ENCODE data around the gene METTL4.
"Not testable (repeated sequence)": the region's sequence is repeated elsewhere in the genome, so short reads cannot be mapped to it uniquely, and the experiment has no call there.

METTL4 gene

DNA sequence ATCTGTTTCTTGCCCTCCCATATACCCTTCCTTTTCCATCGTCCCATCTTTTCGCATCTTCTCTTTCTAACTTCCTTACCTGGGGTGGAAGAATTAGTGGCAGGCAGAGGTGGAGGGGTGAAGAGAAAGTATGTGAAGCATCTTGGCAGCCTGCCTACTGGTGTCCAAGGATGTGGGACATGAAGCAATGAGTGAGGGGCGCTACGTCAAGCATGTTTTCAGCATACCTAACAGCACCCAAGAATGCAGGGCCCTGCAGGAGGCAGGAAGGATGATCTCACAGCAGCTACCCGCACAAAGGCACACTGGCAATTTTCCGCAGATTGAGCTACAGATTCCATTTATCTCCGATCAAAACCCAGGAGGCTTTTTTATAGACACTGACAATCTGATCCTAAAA, 42.2 kb downstream of the METTL4 start:
- H3K9me3 ChIP-seq (ENCODE audit: low read length): no peaks in the 10 kb centered on the region
- no peaks in the 10 kb centered on the region for H3K4me1 ChIP-seq (ENCODE audit: insufficient read depth, low read length)
- no peak overlapping the region for H3K4me3 ChIP-seq (ENCODE audit: low read length)
- no peaks in the 10 kb centered on the region for H3K27me3 ChIP-seq (ENCODE audit: insufficient read depth, low read length)
- H2AFZ ChIP-seq (ENCODE audit: low read depth, low read length): no peak overlapping the region
- H3K36me3 ChIP-seq (ENCODE audit: insufficient read depth, low read length): no peaks in the 10 kb centered on the region

DNA sequence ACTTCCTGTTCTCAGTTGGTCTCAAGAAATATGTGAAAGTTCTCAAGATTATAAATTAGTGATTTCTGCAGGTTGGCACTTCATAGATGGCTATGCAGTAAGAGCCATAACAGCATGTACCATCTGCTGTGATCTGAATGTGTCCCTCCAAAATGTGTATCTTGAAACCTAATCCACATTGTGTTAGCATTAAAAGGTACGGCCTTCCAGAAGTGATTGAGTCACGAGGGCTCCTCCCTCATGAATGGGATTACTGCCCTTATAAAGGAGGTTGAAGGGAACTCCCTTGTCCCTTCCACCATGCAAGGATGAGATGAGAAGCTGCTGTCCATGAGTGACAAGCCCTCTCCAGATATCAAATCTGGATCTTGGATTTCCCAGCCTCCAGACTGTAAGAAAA, 45.0 kb downstream of the METTL4 start:
- Histone ChIP-seq H3K27me3 (ENCODE audit: insufficient read depth, low read length) (no peaks in the 10 kb centered on the region), H3K4me1 (ENCODE audit: insufficient read depth, low read length) (no peaks in the 10 kb centered on the region), H3K4me3 (ENCODE audit: low read length) (no peak overlapping the region), H2AFZ (ENCODE audit: low read depth, low read length) (no peak overlapping the region), H3K9me3 (ENCODE audit: low read length) (no peaks in the 10 kb centered on the region), H3K36me3 (ENCODE audit: insufficient read depth, low read length) (no peaks in the 10 kb centered on the region)

DNA sequence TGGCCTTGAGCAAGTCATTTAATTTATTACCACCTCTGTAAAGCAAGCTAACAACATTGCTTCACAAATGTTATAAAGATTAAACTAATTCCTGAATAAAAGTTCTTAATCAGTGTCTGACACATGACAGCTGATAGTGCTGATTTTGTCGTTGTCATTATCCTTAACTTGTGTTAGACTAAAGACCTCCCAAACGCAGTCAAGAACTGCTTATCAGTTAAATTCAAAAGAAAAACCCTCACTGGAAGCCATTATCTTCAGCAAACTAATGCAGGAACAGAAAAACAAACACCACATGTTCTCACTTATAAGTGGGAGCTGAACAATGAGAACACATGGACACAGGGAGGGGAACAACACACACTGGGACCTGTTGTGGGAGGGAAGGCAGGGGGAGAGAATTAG, 46.5 kb downstream of the METTL4 start:
- not testable (repeated sequence) for H3K36me3 ChIP-seq (ENCODE audit: insufficient read depth, low read length); H2AFZ ChIP-seq (ENCODE audit: low read depth, low read length); H3K4me1 ChIP-seq (ENCODE audit: insufficient read depth, low read length); H3K4me3 ChIP-seq (ENCODE audit: low read length); H3K9me3 ChIP-seq (ENCODE audit: low read length); H3K27me3 ChIP-seq (ENCODE audit: insufficient read depth, low read length)

DNA sequence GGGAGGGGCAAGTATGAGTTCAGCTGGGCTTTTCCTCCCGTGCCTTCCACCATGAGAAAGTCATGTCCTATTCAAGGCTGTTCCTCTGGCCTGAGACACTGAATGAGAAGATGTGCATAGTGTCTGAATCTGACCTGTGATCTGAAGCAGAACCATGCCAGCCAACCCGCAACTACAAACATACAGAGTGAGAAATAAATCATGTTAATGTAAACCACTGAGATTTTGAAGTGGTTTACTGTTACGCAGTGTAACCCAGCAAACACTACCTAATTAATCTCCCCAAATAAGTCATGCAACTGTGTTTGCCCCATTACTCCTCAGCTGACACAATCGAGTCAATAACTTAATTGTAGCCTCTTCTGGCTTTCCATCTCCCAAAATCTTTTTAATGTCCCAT, 49.2 kb downstream of the METTL4 start:
- Histone ChIP-seq H3K27me3 (ENCODE audit: insufficient read depth, low read length) (no peaks in the 10 kb centered on the region), H3K9me3 (ENCODE audit: low read length) (no peaks in the 10 kb centered on the region), H2AFZ (ENCODE audit: low read depth, low read length) (no peak overlapping the region), H3K4me1 (ENCODE audit: insufficient read depth, low read length) (no peaks in the 10 kb centered on the region), H3K4me3 (ENCODE audit: low read length) (no peak overlapping the region), H3K36me3 (ENCODE audit: insufficient read depth, low read length) (no peaks in the 10 kb centered on the region)

DNA sequence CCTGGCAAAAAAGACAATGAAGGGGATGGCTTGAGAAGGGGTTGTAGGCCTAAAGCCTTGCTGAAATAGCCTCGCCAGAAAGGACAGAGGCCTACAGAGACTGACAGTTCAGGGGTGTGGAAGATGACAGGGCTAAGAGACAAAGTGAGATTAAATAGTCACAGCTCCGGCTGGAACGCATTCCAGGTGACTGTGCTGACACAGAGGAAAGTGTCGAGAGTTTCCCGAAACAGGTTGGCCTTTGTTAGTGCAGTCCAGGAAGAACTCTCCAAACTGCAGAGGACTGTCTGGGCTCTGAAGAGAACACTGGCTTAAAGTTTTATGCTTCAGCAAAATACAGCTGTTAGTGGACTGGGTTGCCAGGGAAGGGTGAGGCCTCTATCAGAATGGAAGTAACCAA, 52.8 kb downstream of the METTL4 start:
- H3K27me3 ChIP-seq (ENCODE audit: insufficient read depth, low read length): no peaks in the 10 kb centered on the region
- no peaks in the 10 kb centered on the region for H3K9me3 ChIP-seq (ENCODE audit: low read length)

DNA sequence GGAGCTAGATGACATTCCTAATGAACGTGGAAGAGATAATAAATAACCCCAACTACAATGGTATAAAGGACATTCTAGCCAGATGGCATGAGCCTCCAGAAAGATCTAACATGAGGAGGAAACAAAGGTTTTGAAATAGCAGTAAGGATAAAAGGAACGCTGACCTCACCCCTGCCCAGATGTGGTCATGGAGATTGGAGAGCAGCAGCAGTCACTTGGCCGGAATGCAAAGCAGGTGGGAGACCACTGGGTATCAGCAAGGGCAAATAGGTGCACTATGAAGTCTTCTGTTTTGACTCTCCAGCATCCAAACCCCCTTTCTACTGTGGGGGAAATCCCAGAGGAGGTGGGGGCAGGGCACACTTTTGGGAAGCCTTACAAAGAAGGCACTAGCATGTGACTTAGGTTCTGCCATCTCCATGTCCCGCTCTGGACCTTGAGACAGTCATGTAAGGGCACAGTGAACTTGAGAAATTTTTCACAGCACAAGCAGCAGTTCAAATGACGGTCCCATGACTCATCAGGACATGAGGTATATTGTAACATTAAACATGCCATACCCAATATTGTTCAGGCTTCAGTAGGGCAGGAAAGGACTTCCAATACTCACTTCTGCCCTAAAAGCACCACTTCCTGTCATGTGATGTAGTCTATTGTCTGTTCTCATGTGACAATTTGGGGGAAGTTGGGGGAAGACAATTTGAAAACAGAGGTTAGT, 55.2 kb downstream of the METTL4 start:
- no peak overlapping the region for H3K4me3 ChIP-seq (ENCODE audit: low read length)
- H3K4me1 ChIP-seq (ENCODE audit: insufficient read depth, low read length): peaks cover 3% of the 10 kb centered on the region
- H2AFZ ChIP-seq (ENCODE audit: low read depth, low read length): no peak overlapping the region
- no peaks in the 10 kb centered on the region for H3K9me3 ChIP-seq (ENCODE audit: low read length)
- H3K27me3 ChIP-seq (ENCODE audit: insufficient read depth, low read length): no peaks in the 10 kb centered on the region
- no peaks in the 10 kb centered on the region for H3K36me3 ChIP-seq (ENCODE audit: insufficient read depth, low read length)

More for the DNA sequence above, 52.8 kb downstream of the METTL4 start:
- Histone ChIP-seq H3K4me1 (ENCODE audit: insufficient read depth, low read length) (peaks cover 3% of the 10 kb centered on the region), H2AFZ (ENCODE audit: low read depth, low read length) (no peak overlapping the region), H3K4me3 (ENCODE audit: low read length) (no peak overlapping the region), H3K36me3 (ENCODE audit: insufficient read depth, low read length) (no peaks in the 10 kb centered on the region)

DNA sequence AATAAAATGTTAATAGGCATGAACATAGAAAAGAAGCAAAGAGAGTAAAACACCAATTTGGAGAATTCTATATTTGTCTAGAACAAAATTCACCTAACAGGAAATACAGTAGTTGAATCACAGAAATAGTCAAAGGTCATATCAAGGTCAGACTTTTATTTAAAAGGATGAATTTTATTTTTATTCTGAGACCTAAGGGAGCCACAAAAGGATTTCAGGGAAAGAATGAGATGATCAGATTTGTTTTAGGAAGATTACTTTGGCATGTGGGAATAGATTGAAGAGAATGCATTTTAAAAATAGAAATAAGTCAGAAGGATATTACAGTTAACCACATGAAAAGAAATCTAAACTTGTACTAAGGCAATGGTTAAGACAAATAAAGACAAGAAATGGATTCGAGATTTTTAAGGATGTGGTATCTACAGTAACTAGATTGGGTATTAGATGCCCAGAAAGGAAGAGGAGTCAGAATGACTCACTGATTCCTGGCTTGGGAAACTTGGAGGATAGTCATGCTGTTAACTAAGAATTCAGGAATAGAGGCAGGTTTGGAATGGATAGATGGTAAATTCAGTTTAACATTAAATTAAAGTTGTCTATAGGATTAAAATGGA, 56.0 kb downstream of the METTL4 start:
- no peaks in the 10 kb centered on the region for H3K27me3 ChIP-seq (ENCODE audit: insufficient read depth, low read length)
- H3K9me3 ChIP-seq (ENCODE audit: low read length): no peaks in the 10 kb centered on the region
- H3K4me3 ChIP-seq (ENCODE audit: low read length): no peak overlapping the region

DNA sequence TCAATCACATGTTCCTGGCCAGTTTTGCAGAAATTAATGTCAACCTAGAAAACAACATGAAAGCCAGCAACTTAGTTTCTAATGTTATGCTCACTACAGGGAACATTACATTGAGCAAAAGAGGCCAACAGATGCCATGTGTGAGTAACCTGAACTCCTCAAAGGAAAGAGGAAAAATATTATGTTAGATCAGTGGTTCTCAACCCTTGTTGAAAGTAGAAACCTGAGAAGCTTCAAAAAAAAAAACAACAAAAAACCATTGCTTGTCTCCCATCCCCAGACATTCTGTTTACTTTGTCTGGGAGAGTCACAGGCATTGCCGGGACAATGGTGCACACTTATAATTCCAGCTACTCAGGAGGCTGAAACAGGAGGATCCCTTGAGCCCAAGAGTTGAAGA, 57.7 kb downstream of the METTL4 start:
- H3K4me1 ChIP-seq (ENCODE audit: insufficient read depth, low read length): peaks cover 3% of the 10 kb centered on the region
- H2AFZ ChIP-seq (ENCODE audit: low read depth, low read length): no peak overlapping the region

More for the DNA sequence above, 56.0 kb downstream of the METTL4 start:
- H2AFZ ChIP-seq (ENCODE audit: low read depth, low read length): no peak overlapping the region
- H3K4me1 ChIP-seq (ENCODE audit: insufficient read depth, low read length): peaks cover 3% of the 10 kb centered on the region
- H3K36me3 ChIP-seq (ENCODE audit: insufficient read depth, low read length): no peaks in the 10 kb centered on the region

DNA sequence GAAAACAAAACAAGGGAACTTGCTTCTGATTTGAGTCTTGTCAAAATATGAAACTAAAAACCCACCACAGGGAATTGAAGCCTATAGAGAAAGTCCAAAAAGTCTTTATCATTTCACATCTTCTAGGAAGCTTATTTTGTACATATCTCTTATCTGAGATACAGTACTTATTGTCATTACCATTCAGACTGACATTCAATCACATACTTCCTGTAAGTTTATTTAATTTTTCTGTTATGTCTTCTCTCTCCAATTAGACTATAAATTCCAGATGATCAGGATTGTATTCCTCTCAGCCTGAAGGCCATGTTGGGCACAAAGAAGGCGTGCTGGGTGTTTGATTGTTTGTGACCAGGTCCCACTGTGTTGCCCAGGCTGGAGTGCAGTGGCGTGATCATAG, 59.2 kb downstream of the METTL4 start:
- Histone ChIP-seq H3K36me3 (ENCODE audit: insufficient read depth, low read length) (no peaks in the 10 kb centered on the region), H3K4me3 (ENCODE audit: low read length) (no peak overlapping the region), H2AFZ (ENCODE audit: low read depth, low read length) (no peak overlapping the region), H3K4me1 (ENCODE audit: insufficient read depth, low read length) (peaks cover 3% of the 10 kb centered on the region), H3K27me3 (ENCODE audit: insufficient read depth, low read length) (no peaks in the 10 kb centered on the region), H3K9me3 (ENCODE audit: low read length) (no peaks in the 10 kb centered on the region)

More for the DNA sequence above, 57.7 kb downstream of the METTL4 start:
- Histone ChIP-seq H3K36me3 (ENCODE audit: insufficient read depth, low read length) (no peaks in the 10 kb centered on the region), H3K9me3 (ENCODE audit: low read length) (no peaks in the 10 kb centered on the region), H3K4me3 (ENCODE audit: low read length) (no peak overlapping the region), H3K27me3 (ENCODE audit: insufficient read depth, low read length) (no peaks in the 10 kb centered on the region)

DNA sequence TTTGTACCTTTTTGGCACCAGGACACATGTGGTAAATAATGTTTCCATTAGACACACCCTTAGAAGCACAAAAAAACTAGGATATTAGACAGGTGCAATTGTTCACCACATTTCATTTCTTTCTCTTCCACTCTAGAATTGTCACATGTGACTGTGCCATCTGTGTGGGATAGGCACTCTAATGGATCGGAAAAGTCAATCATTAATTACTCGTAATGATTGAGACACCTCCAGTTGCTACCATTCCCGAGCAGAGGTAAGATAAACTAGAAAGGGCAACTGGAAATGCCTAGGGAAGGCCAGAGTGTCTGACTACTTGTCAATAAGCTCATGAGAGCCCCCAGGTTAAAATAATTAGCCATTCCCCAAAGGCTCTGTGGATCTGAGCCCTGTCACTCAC, 59.9 kb downstream of the METTL4 start:
- H3K36me3 ChIP-seq (ENCODE audit: insufficient read depth, low read length): no peaks in the 10 kb centered on the region
- no peak overlapping the region for H3K4me3 ChIP-seq (ENCODE audit: low read length)
- no peaks in the 10 kb centered on the region for H3K27me3 ChIP-seq (ENCODE audit: insufficient read depth, low read length)
- H2AFZ ChIP-seq (ENCODE audit: low read depth, low read length): no peak overlapping the region
- H3K9me3 ChIP-seq (ENCODE audit: low read length): no peaks in the 10 kb centered on the region
- peaks cover 3% of the 10 kb centered on the region for H3K4me1 ChIP-seq (ENCODE audit: insufficient read depth, low read length)

DNA sequence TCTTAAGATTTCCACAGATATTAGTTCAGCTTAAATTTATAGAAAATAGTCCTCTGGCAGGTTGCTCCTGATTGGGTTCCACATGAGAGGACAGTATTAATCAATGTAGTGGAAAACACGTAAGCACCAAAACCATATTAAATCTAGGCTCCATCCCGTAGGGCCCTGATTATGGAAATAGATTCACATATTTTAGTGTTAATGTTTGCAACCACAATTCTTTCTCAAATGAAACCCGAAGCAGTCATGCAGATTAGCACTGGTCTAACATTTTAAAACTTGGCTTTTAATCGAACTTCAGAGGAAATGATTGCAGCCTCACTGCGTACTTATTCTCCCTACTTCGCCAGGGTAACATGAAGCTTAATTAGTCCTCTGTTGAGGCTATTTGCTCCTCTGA, 60.9 kb downstream of the METTL4 start:
- Histone ChIP-seq H3K9me3 (ENCODE audit: low read length) (no peaks in the 10 kb centered on the region), H3K4me1 (ENCODE audit: insufficient read depth, low read length) (no peaks in the 10 kb centered on the region)

DNA sequence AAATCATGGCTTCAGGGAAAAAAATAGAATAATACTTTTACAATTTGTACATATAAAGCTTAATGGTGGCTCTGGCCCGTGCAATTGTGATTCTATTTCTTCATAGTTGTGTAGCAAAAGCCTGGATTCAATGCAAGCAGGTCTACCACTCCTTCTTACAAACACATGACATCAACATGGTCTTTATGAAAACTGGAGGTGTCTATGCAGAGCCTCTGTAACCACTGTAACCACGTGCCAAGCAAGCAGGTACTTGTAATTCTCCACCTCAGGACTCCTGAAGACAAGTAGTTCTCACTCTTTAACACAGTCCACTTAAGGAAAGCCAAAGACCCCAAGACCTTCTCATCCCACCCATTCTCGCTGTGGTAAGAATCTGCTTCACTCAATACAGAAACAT, 62.6 kb downstream of the METTL4 start:
- Histone ChIP-seq H3K9me3 (ENCODE audit: low read length) (no peaks in the 10 kb centered on the region), H3K36me3 (ENCODE audit: insufficient read depth, low read length) (no peaks in the 10 kb centered on the region), H3K27me3 (ENCODE audit: insufficient read depth, low read length) (no peaks in the 10 kb centered on the region), H3K4me1 (ENCODE audit: insufficient read depth, low read length) (no peaks in the 10 kb centered on the region), H2AFZ (ENCODE audit: low read depth, low read length) (no peak overlapping the region), H3K4me3 (ENCODE audit: low read length) (no peak overlapping the region)

More for the DNA sequence above, 60.9 kb downstream of the METTL4 start:
- H3K36me3 ChIP-seq (ENCODE audit: insufficient read depth, low read length): no peaks in the 10 kb centered on the region
- no peak overlapping the region for H2AFZ ChIP-seq (ENCODE audit: low read depth, low read length)
- H3K4me3 ChIP-seq (ENCODE audit: low read length): no peak overlapping the region
- no peaks in the 10 kb centered on the region for H3K27me3 ChIP-seq (ENCODE audit: insufficient read depth, low read length)

DNA sequence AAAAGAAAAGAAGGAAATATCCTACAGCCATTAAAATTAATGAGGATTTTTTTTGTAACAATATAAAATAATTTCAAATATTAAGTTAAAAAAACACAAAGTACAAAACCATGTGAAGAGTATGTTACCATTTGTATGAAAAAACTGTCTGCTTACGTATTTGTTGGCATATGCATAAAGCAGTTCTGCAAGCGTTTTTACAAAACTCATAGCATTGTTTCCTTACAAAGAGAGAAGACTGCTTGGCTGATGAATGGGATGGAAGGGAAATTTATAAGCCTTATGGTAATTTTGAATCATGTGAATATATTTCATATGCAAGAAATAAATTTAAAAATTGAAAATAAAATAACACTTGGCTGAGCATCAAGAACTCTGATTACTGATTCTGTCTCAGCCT, 63.1 kb downstream of the METTL4 start:
- Histone ChIP-seq H3K27me3 (ENCODE audit: insufficient read depth, low read length) (no peaks in the 10 kb centered on the region), H3K36me3 (ENCODE audit: insufficient read depth, low read length) (no peaks in the 10 kb centered on the region), H3K4me3 (ENCODE audit: low read length) (no peak overlapping the region), H2AFZ (ENCODE audit: low read depth, low read length) (no peak overlapping the region), H3K9me3 (ENCODE audit: low read length) (no peaks in the 10 kb centered on the region), H3K4me1 (ENCODE audit: insufficient read depth, low read length) (no peaks in the 10 kb centered on the region)

DNA sequence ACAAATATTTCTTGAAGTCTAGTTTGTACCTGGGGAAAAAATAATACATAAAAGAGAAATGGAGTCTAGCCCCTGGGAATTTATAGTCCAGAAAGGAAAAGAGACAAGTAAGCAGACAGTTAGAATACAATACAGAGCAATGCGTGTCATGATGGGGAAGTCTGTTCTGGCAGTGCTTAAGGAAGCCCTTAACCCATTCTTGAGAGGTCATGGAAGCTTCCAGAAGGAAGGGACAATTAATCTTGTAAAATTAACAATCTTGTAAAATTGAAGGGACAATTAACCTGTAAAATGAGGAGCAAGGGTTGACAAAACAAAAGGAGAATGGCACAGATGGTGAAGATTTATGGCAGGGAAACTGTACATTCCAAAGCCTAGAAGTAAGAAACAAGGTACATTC, 66.7 kb downstream of the METTL4 start:
- no peaks in the 10 kb centered on the region for H3K4me1 ChIP-seq (ENCODE audit: insufficient read depth, low read length)
- no peaks in the 10 kb centered on the region for H3K27me3 ChIP-seq (ENCODE audit: insufficient read depth, low read length)
- H3K4me3 ChIP-seq (ENCODE audit: low read length): no peak overlapping the region
- H3K36me3 ChIP-seq (ENCODE audit: insufficient read depth, low read length): no peaks in the 10 kb centered on the region
- no peak overlapping the region for H2AFZ ChIP-seq (ENCODE audit: low read depth, low read length)
- H3K9me3 ChIP-seq (ENCODE audit: low read length): no peaks in the 10 kb centered on the region
